ENCODE results near the gene INSC.

- TF ChIP-seq RFX5 (IDR thresholded peaks at IDR 0.05; ENCODE audit: low read depth, low read length) (no peak), MEF2A (IDR thresholded peaks at IDR 0.05; ENCODE audit: control insufficient read depth, low read depth, low read length) (no peak), TGIF2 (CRISPR knock-in tag; IDR thresholded peaks at IDR 0.05) (no peak), THRA (IDR thresholded peaks at IDR 0.05) (no peak), TAL1 (IDR thresholded peaks at IDR 0.05) (no peak), E4F1 (CRISPR knock-in tag; IDR thresholded peaks at IDR 0.05; ENCODE audit: borderline replicate concordance) (no peak), ID3 (CRISPR knock-in tag; IDR thresholded peaks at IDR 0.05) (no peak), ID3 (tag; IDR thresholded peaks at IDR 0.05) (no peak), POLR2A (conservative IDR thresholded peaks at IDR 0.05) (no peak), MTA3 (IDR thresholded peaks at IDR 0.05; ENCODE audit: borderline replicate concordance) (no peak), NFE2L1 (tag; IDR thresholded peaks at IDR 0.05; ENCODE audit: borderline replicate concordance, low read depth) (no peak), CEBPB (tag; IDR thresholded peaks at IDR 0.05) (no peak), EP300 (IDR thresholded peaks at IDR 0.05; ENCODE audit: low read length) (no peak)
- TF ChIP-seq, protein P1, sequence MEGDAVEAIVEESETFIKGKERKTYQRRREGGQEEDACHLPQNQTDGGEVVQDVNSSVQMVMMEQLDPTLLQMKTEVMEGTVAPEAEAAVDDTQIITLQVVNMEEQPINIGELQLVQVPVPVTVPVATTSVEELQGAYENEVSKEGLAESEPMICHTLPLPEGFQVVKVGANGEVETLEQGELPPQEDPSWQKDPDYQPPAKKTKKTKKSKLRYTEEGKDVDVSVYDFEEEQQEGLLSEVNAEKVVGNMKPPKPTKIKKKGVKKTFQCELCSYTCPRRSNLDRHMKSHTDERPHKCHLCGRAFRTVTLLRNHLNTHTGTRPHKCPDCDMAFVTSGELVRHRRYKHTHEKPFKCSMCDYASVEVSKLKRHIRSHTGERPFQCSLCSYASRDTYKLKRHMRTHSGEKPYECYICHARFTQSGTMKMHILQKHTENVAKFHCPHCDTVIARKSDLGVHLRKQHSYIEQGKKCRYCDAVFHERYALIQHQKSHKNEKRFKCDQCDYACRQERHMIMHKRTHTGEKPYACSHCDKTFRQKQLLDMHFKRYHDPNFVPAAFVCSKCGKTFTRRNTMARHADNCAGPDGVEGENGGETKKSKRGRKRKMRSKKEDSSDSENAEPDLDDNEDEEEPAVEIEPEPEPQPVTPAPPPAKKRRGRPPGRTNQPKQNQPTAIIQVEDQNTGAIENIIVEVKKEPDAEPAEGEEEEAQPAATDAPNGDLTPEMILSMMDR (IDR thresholded peaks at IDR 0.05 in 2 of 3, conservative IDR thresholded peaks at IDR 0.05 in 1 of 3; ENCODE audit: insufficient read depth in 2 of 3, low read depth in 1 of 3, low read length in 3 of 3): no peak
Observed at GRCh38 chr11:15145151-15145550, 30.4 kb downstream of the INSC start.
